Measurements from ENCODE around the gene TPPP. TPM values are rescaled to one million over a fixed set of nuclear protein-coding genes. Genes with fewer than 3 reads are reported as not detected.

Gene TPPP
- total and polyA plus RNA-seq, 3 experiments from 2014 or later: 0.37 to 0.79 (median 0.38) TPM

- peak in 1 of 5 donors; percentile 29 for DNase-seq
- Mint-ChIP-seq H3K27me3 (no peaks in the 10 kb centered on the region), H3K9me3 (no peaks in the 10 kb centered on the region), H3K27ac (no peak overlapping the region), H3K4me1 (peaks cover 0 to 4% (median 0%) of the 10 kb centered on the region in 3 donors), H3K4me3 (no peak overlapping the region), H3K36me3 (peaks cover 0 to 41% (median 15%) of the 10 kb centered on the region in 3 donors)
- Histone ChIP-seq H3K27me3 (ENCODE audit: insufficient read depth, low read length, poor library complexity, severe bottlenecking) (no peaks in the 10 kb centered on the region), H3K4me1 (ENCODE audit: insufficient read depth, low read length) (no peaks in the 10 kb centered on the region), H3K4me3 (ENCODE audit: low read length) (no peak overlapping the region), H3K9me3 (ENCODE audit: low read length) (no peaks in the 10 kb centered on the region), H3K36me3 (ENCODE audit: insufficient read depth, low read length) (no peaks in the 10 kb centered on the region), H3K27ac (ENCODE audit: low read depth, low read length) (no peak overlapping the region)
- ChIA-PET CTCF (no interaction called here), POLR2A (no interaction called here)
Measured at GRCh38 chr5:627840-628239, 65.3 kb downstream of the TPPP start.

- no peaks in the 10 kb centered on the region for H3K27me3 ChIP-seq (ENCODE audit: insufficient read depth, low read length, poor library complexity, severe bottlenecking)
- no peaks in the 10 kb centered on the region for H3K36me3 ChIP-seq (ENCODE audit: insufficient read depth, low read length)
- peaks cover 0 to 4% (median 0%) of the 10 kb centered on the region in 3 donors for H3K4me1 Mint-ChIP-seq
- ChIA-PET CTCF (no interaction called here), POLR2A (no interaction called here)
- DNase-seq: no peak
- no peak overlapping the region for H3K27ac Mint-ChIP-seq
- H3K27me3 Mint-ChIP-seq: no peaks in the 10 kb centered on the region
- no peak overlapping the region for H3K27ac ChIP-seq (ENCODE audit: low read depth, low read length)
- peaks cover 0 to 45% (median 15%) of the 10 kb centered on the region in 3 donors for H3K36me3 Mint-ChIP-seq
- H3K4me3 ChIP-seq (ENCODE audit: low read length): no peak overlapping the region
- no peaks in the 10 kb centered on the region for H3K9me3 ChIP-seq (ENCODE audit: low read length)
- H3K4me1 ChIP-seq (ENCODE audit: insufficient read depth, low read length): no peaks in the 10 kb centered on the region
- H3K4me3 Mint-ChIP-seq: no peak overlapping the region
- no peaks in the 10 kb centered on the region for H3K9me3 Mint-ChIP-seq
Measured at GRCh38 chr5:626850-627249, 66.3 kb downstream of the TPPP start.

- no peak overlapping the region for H3K27ac ChIP-seq (ENCODE audit: low read depth, low read length)
- Mint-ChIP-seq H3K4me1 (peaks cover 0 to 4% (median 0%) of the 10 kb centered on the region in 3 donors), H3K4me3 (no peak overlapping the region), H3K9me3 (no peaks in the 10 kb centered on the region), H3K27me3 (no peaks in the 10 kb centered on the region), H3K27ac (peak overlapping the region in 1 of 8 donors; percentile 51), H3K36me3 (peaks cover 0 to 56% (median 16%) of the 10 kb centered on the region in 3 donors)
- ChIA-PET CTCF (no interaction called here), POLR2A (no interaction called here)
- H3K36me3 ChIP-seq (ENCODE audit: insufficient read depth, low read length): peaks cover 6% of the 10 kb centered on the region
- H3K27me3 ChIP-seq (ENCODE audit: insufficient read depth, low read length, poor library complexity, severe bottlenecking): no peaks in the 10 kb centered on the region
- H3K9me3 ChIP-seq (ENCODE audit: low read length): no peaks in the 10 kb centered on the region
- no peaks in the 10 kb centered on the region for H3K4me1 ChIP-seq (ENCODE audit: insufficient read depth, low read length)
- DNase-seq: peak in 1 of 5 donors; percentile 6
- no peak overlapping the region for H3K4me3 ChIP-seq (ENCODE audit: low read length)
Measured at GRCh38 chr5:625516-625915, 67.6 kb downstream of the TPPP start.

- peak in 1 of 5 donors; percentile 25 for DNase-seq
- Histone ChIP-seq H3K27me3 (ENCODE audit: insufficient read depth, low read length, poor library complexity, severe bottlenecking) (no peaks in the 10 kb centered on the region), H3K27ac (ENCODE audit: low read depth, low read length) (no peak overlapping the region), H3K36me3 (ENCODE audit: insufficient read depth, low read length) (peaks cover 6% of the 10 kb centered on the region), H3K9me3 (ENCODE audit: low read length) (no peaks in the 10 kb centered on the region), H3K4me1 (ENCODE audit: insufficient read depth, low read length) (no peaks in the 10 kb centered on the region), H3K4me3 (ENCODE audit: low read length) (no peak overlapping the region)
- POLR2A ChIA-PET: no interaction called here
- CTCF ChIA-PET: no interaction called here
- Mint-ChIP-seq H3K27me3 (no peaks in the 10 kb centered on the region), H3K4me3 (no peak overlapping the region), H3K9me3 (no peaks in the 10 kb centered on the region), H3K27ac (no peak overlapping the region), H3K4me1 (peaks cover 0 to 4% (median 0%) of the 10 kb centered on the region in 3 donors), H3K36me3 (peaks cover 0 to 62% (median 17%) of the 10 kb centered on the region in 3 donors)
Measured at GRCh38 chr5:624951-625230, 68.3 kb downstream of the TPPP start.

GRCh38 chr5:624118-624950 is 68.8 kb downstream of the TPPP start:
- H3K4me3 Mint-ChIP-seq: no peak overlapping the region
- Histone ChIP-seq H3K4me3 (ENCODE audit: low read length) (no peak overlapping the region), H3K27me3 (ENCODE audit: insufficient read depth, low read length, poor library complexity, severe bottlenecking) (no peaks in the 10 kb centered on the region), H3K27ac (ENCODE audit: low read depth, low read length) (no peak overlapping the region), H3K36me3 (ENCODE audit: insufficient read depth, low read length) (peaks cover 6% of the 10 kb centered on the region), H3K9me3 (ENCODE audit: low read length) (no peaks in the 10 kb centered on the region), H3K4me1 (ENCODE audit: insufficient read depth, low read length) (no peaks in the 10 kb centered on the region)
- CTCF ChIA-PET: no interaction called here
- H3K9me3 Mint-ChIP-seq: no peaks in the 10 kb centered on the region
- DNase-seq: peak in 1 of 5 donors; percentile 39
- H3K36me3 Mint-ChIP-seq: peaks cover 0 to 68% (median 20%) of the 10 kb centered on the region in 3 donors
- H3K27me3 Mint-ChIP-seq: no peaks in the 10 kb centered on the region
- POLR2A ChIA-PET: no interaction called here
- peak overlapping the region in 1 of 8 donors; percentile 38 for H3K27ac Mint-ChIP-seq
- peaks cover 0 to 4% (median 0%) of the 10 kb centered on the region in 3 donors for H3K4me1 Mint-ChIP-seq

- Mint-ChIP-seq H3K4me1 (peaks cover 0 to 4% (median 0%) of the 10 kb centered on the region in 3 donors), H3K9me3 (no peaks in the 10 kb centered on the region), H3K27ac (no peak overlapping the region), H3K4me3 (no peak overlapping the region), H3K27me3 (no peaks in the 10 kb centered on the region), H3K36me3 (peaks cover 0 to 72% (median 22%) of the 10 kb centered on the region in 3 donors)
- POLR2A ChIA-PET: no interaction called here
- H3K4me1 ChIP-seq (ENCODE audit: insufficient read depth, low read length): no peaks in the 10 kb centered on the region
- H3K4me3 ChIP-seq (ENCODE audit: low read length): no peak overlapping the region
- CTCF ChIA-PET: no interaction called here
- DNase-seq: no peak
- H3K9me3 ChIP-seq (ENCODE audit: low read length): no peaks in the 10 kb centered on the region
- no peaks in the 10 kb centered on the region for H3K27me3 ChIP-seq (ENCODE audit: insufficient read depth, low read length, poor library complexity, severe bottlenecking)
- H3K27ac ChIP-seq (ENCODE audit: low read depth, low read length): no peak overlapping the region
- peaks cover 6% of the 10 kb centered on the region for H3K36me3 ChIP-seq (ENCODE audit: insufficient read depth, low read length)
Measured at GRCh38 chr5:623531-623930, 69.6 kb downstream of the TPPP start.

- Histone ChIP-seq H3K27ac (ENCODE audit: low read depth, low read length) (no peak overlapping the region), H3K9me3 (ENCODE audit: low read length) (no peaks in the 10 kb centered on the region), H3K36me3 (ENCODE audit: insufficient read depth, low read length) (peaks cover 6% of the 10 kb centered on the region), H3K27me3 (ENCODE audit: insufficient read depth, low read length, poor library complexity, severe bottlenecking) (no peaks in the 10 kb centered on the region), H3K4me3 (ENCODE audit: low read length) (no peak overlapping the region), H3K4me1 (ENCODE audit: insufficient read depth, low read length) (no peaks in the 10 kb centered on the region)
- DNase-seq: peak in 1 of 5 donors; percentile 30
- ChIA-PET CTCF (no interaction called here), POLR2A (no interaction called here)
- Mint-ChIP-seq H3K9me3 (no peaks in the 10 kb centered on the region), H3K4me1 (peaks cover 0 to 4% (median 0%) of the 10 kb centered on the region in 3 donors), H3K36me3 (peaks cover 0 to 74% (median 22%) of the 10 kb centered on the region in 3 donors), H3K27ac (no peak overlapping the region), H3K27me3 (no peaks in the 10 kb centered on the region), H3K4me3 (no peak overlapping the region)
Measured at GRCh38 chr5:622946-623522, 70.1 kb downstream of the TPPP start.

- H3K4me3 ChIP-seq (ENCODE audit: low read length): no peak overlapping the region
- Mint-ChIP-seq H3K27me3 (no peaks in the 10 kb centered on the region), H3K27ac (no peak overlapping the region), H3K36me3 (peaks cover 0 to 72% (median 22%) of the 10 kb centered on the region in 3 donors), H3K4me1 (peaks cover 0 to 4% (median 0%) of the 10 kb centered on the region in 3 donors), H3K4me3 (no peak overlapping the region), H3K9me3 (no peaks in the 10 kb centered on the region)
- no peak overlapping the region for H3K27ac ChIP-seq (ENCODE audit: low read depth, low read length)
- ChIA-PET CTCF (no interaction called here), POLR2A (no interaction called here)
- no peaks in the 10 kb centered on the region for H3K27me3 ChIP-seq (ENCODE audit: insufficient read depth, low read length, poor library complexity, severe bottlenecking)
- no peaks in the 10 kb centered on the region for H3K9me3 ChIP-seq (ENCODE audit: low read length)
- peaks cover 6% of the 10 kb centered on the region for H3K36me3 ChIP-seq (ENCODE audit: insufficient read depth, low read length)
- H3K4me1 ChIP-seq (ENCODE audit: insufficient read depth, low read length): no peaks in the 10 kb centered on the region
- peak in 1 of 5 donors; percentile 8 for DNase-seq
Measured at GRCh38 chr5:622359-622758, 70.8 kb downstream of the TPPP start.

Data from CD8-positive, alpha-beta memory T cell (primary cell).